HEK293 (cell line): ENCODE measurements around the gene RAD50.

Source experiments
- CTCF ChIP-seq: fragments of 450-650 bp; formaldehyde crosslinking; IDR thresholded peaks from 2 replicates; pipeline ENCODE4 v1.5.1; 2016; ENCODE audit warnings: missing biosample characterization, missing genetic modification characterization
- INSM2 ChIP-seq: fragments of 450-650 bp; formaldehyde crosslinking; IDR thresholded peaks from 2 replicates; pipeline ENCODE4 v1.5.1; 2016; ENCODE audit warnings: missing biosample characterization, missing genetic modification characterization
- KLF1 ChIP-seq: fragments of 450-650 bp; formaldehyde crosslinking; IDR thresholded peaks from 2 replicates; pipeline ENCODE4 v1.5.1; 2016; ENCODE audit warnings: missing biosample characterization, missing genetic modification characterization
- KLF17 ChIP-seq: fragments of 450-650 bp; formaldehyde crosslinking; IDR thresholded peaks from 2 replicates; pipeline ENCODE4 v1.5.1; 2016; ENCODE audit warnings: missing biosample characterization, missing genetic modification characterization
- MYNN ChIP-seq: fragments of 450-650 bp; formaldehyde crosslinking; IDR thresholded peaks from 2 replicates; pipeline ENCODE4 v1.5.1; 2016; ENCODE audit warnings: missing biosample characterization, missing genetic modification characterization, borderline replicate concordance
- PRDM1 ChIP-seq: fragments of 450-650 bp; formaldehyde crosslinking; IDR thresholded peaks from 2 replicates; pipeline ENCODE4; 2016; ENCODE audit warnings: missing biosample characterization, missing genetic modification characterization
- SP3 ChIP-seq: fragments of 450-650 bp; formaldehyde crosslinking; IDR thresholded peaks from 2 replicates; pipeline ENCODE4 v1.5.1; 2016; ENCODE audit warnings: missing biosample characterization, missing genetic modification characterization
- ZBTB44 ChIP-seq: fragments of 450-650 bp; IDR thresholded peaks from 2 replicates; pipeline ENCODE4 v1.5.1; 2018; ENCODE audit warnings: missing biosample characterization, mild to moderate bottlenecking, missing genetic modification characterization
- ZBTB7A ChIP-seq: fragments of 450-650 bp; formaldehyde crosslinking; IDR thresholded peaks from 2 replicates; pipeline ENCODE4 v1.5.1; 2016; ENCODE audit warnings: low read depth, missing biosample characterization, missing genetic modification characterization
- ZFP41 ChIP-seq: fragments of 450-650 bp; formaldehyde crosslinking; IDR thresholded peaks from 2 replicates; pipeline ENCODE4 v1.5.1; 2016; ENCODE audit warnings: missing biosample characterization, missing genetic modification characterization, borderline replicate concordance
- ZNF26 ChIP-seq: fragments of 450-650 bp; formaldehyde crosslinking; IDR thresholded peaks from 2 replicates; pipeline ENCODE4 v1.5.1; 2016; ENCODE audit warnings: missing biosample characterization, missing genetic modification characterization
- ZNF362 ChIP-seq: fragments of 450-650 bp; formaldehyde crosslinking; IDR thresholded peaks from 2 replicates; pipeline ENCODE4 v1.5.1; 2016; ENCODE audit warnings: missing biosample characterization, missing genetic modification characterization
- ZNF37A ChIP-seq: fragments of 450-650 bp; IDR thresholded peaks from 2 replicates; pipeline ENCODE4 v1.5.1; 2018; ENCODE audit warnings: missing biosample characterization, missing genetic modification characterization

- TF ChIP-seq CTCF (tag by site-specific recombination): no peak
- no peak for TF ChIP-seq KLF1 (tag by site-specific recombination)
- TF ChIP-seq MYNN: no peak
- TF ChIP-seq INSM2 (tag by site-specific recombination): no peak
- no peak for TF ChIP-seq ZNF362 (tag by site-specific recombination)
- TF ChIP-seq ZFP41: no peak
- no peak for TF ChIP-seq ZNF37A
- TF ChIP-seq ZNF26 (tag by site-specific recombination): no peak
- TF ChIP-seq SP3 (tag by site-specific recombination): no peak
- no peak for TF ChIP-seq KLF17 (tag by site-specific recombination)
- no peak for TF ChIP-seq ZBTB44 (tag by site-specific recombination)
- TF ChIP-seq PRDM1 (tag by site-specific recombination): no peak
- no peak for TF ChIP-seq ZBTB7A (tag by site-specific recombination)
These were observed 79.1 kb downstream of the RAD50 start for GRCh38 chr5:132635873-132636272.
